ENCODE results near the gene ZNF749.

The ZNF749 gene

DNA sequence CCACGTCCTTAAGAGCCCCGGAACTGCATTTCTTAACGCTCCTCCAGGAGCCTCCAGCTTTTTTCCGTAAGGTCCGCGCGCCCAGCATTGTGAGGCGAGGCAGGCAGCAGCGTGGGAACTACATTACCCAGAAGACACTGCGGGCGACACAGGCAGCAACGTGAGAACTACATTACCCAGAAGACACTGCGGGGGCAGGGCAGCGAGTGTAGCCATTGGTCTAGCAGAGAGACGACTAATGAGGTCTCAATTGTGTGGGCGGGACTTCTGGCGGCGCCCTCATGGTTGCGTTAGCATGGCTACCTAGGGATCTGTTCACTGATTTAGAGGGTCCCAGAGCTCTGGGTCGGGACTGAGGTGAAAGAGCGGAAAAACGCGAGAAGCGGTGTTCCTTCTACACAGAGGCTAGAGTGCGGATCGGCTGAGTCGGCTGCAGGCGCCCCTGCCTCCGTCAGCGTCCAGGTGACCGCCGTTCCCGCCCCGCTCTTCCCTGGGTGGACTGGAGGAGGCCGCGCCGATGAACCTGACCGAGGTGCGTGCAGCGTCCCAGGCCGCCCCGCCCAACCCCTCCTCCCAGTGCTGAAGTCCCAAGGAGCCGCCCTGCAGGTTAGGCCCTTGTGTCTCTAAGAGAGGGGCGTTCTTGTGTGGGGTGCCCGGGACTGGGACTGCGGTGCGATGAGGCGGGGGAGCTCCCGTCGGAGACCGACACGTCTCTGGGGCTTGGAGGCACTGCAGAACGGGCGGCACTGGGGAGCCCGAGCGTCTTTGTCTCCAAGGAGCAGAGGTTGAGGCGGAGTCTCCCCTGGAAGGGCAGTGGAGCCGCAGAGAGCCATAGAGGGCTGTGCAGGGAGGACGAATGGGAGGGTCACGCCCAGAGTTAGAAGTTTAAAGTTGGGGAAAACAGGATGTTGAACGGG, at the start of gene ZNF749:
TSS of gene ZNF749 (plus strand) at position 264 of the 917 bp plus-strand sequence. CDS start at position 518, 254 bp downstream.
- TF ChIP-seq, protein P1, sequence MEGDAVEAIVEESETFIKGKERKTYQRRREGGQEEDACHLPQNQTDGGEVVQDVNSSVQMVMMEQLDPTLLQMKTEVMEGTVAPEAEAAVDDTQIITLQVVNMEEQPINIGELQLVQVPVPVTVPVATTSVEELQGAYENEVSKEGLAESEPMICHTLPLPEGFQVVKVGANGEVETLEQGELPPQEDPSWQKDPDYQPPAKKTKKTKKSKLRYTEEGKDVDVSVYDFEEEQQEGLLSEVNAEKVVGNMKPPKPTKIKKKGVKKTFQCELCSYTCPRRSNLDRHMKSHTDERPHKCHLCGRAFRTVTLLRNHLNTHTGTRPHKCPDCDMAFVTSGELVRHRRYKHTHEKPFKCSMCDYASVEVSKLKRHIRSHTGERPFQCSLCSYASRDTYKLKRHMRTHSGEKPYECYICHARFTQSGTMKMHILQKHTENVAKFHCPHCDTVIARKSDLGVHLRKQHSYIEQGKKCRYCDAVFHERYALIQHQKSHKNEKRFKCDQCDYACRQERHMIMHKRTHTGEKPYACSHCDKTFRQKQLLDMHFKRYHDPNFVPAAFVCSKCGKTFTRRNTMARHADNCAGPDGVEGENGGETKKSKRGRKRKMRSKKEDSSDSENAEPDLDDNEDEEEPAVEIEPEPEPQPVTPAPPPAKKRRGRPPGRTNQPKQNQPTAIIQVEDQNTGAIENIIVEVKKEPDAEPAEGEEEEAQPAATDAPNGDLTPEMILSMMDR (IDR thresholded peaks at IDR 0.05; ENCODE audit: borderline replicate concordance, insufficient read depth, low read depth, low read length), result no peak
- H3K4me3 ChIP-seq (ENCODE audit: low read depth, low read length), result peak within 1 kb of the TSS; percentile 87

DNA sequence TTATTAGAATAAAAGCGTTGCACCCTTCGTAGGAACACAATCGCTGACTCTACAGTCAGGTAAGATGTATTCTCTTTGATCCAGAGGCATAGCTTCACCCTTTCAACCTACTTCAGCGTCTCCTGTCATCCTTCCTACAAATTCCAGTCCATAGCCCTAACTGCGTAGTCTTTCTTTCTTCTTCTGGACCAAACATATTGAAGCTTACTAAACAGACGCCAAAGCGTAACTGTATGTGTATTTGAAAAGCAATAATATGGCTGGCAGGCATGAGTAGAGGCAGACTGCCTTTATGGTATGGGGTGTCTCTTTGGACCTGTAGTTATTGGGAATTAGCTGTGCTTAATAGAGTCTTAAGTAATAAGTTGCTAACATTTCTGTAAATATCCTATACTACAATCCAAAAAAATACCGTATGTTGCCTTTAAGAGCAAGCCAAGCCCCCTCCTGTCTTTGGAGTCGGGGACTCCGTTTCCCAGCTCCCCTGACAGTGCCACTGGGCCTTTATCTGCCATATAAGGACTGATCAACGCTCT, 45.9 kb upstream of the ZNF749 start:
- TF ChIP-seq, protein P1 (IDR thresholded peaks at IDR 0.05; ENCODE audit: borderline replicate concordance, insufficient read depth, low read depth, low read length), result no peak
- H3K4me3 ChIP-seq (ENCODE audit: low read depth, low read length), result peak overlapping the region; percentile 27

DNA sequence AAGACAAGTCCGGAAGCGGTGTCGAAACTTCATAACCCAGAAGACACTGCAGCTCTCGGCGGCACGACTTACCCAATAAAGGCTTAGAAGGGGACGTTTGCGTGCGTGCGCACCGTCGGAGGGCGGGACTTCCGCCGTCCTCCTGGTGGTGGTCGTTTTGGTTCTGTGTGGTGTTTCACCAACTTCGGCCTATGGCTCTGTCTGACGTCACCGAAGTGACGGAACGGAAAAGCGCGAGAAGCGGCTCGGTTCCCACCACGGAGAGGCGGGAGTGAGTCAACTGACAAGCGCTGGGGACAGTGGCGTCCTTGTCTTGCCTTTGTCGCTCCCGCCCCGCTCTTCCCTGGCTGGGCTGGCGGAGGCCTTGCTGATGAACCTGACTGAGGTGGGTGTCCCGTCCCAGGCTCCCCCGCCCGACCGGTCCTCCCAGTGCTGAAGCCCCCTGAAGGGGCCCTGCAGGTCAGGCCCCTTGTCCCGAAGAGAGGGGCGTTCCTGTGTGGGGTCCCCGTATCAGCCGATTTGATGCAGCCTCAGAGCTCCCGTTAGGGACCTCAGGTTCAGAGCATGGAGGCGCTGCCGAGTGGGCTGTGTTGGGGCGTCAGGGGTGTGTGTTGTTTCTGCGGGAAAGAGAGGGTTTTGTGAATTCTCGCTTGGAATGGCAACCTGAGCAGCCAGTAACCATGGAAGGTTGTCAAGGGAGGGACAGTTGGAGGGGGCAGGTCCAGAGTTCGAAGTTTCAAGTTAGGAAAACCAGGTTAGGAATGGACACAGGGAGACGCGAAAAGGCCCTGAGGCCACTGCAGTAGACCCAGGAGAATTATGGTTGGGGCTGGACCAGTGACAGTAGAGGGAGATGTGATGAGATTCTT, 45.2 kb upstream of the ZNF749 start, which contains the start of gene ZNF548:
TSS of gene ZNF548 (plus strand) at position 125 of the 869 bp plus-strand sequence. CDS start at position 371, 246 bp downstream.
- TF ChIP-seq, protein P1 (IDR thresholded peaks at IDR 0.05; ENCODE audit: borderline replicate concordance, insufficient read depth, low read depth, low read length), result no peak
- H3K4me3 ChIP-seq (ENCODE audit: low read depth, low read length), result peak within 1 kb of the TSS; percentile 75

DNA sequence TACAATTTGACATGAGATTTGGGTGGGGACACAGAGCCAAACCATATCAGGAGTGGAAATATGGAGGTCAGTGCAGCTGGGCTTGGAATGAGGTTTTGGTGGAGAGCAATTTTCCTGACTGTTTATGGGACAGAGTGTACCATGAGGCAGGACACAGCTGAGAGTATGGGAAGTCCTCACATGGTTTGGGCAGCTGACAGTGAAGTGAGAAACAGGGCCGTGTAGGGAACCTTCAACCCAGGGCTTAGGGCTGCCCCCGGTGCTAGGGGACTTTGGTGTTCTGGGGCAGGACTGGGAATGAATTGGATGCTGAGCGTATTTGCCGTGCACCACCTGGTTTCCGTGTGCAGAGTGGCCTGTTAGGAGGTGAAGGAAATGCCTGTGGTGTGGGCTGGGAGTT, 39.4 kb upstream of the ZNF749 start:
- TF ChIP-seq, protein P1 (IDR thresholded peaks at IDR 0.05; ENCODE audit: borderline replicate concordance, insufficient read depth, low read depth, low read length), result no peak
- H3K4me3 ChIP-seq (ENCODE audit: low read depth, low read length), result no peak overlapping the region

DNA sequence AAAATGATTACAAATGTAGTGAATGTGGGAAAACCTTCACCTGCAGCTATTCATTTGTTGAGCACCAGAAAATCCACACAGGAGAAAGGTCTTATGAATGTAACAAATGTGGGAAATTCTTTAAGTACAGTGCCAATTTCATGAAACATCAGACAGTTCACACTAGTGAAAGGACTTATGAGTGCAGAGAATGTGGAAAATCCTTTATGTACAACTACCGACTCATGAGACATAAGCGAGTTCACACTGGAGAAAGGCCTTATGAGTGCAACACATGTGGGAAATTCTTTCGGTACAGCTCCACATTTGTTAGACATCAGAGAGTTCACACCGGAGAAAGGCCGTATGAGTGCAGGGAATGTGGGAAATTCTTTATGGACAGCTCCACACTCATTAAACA, 36.3 kb upstream of the ZNF749 start:
- no peak overlapping the region for H3K4me3 ChIP-seq (ENCODE audit: low read depth, low read length)
- TF ChIP-seq, protein P1 (IDR thresholded peaks at IDR 0.05; ENCODE audit: borderline replicate concordance, insufficient read depth, low read depth, low read length), result no peak

DNA sequence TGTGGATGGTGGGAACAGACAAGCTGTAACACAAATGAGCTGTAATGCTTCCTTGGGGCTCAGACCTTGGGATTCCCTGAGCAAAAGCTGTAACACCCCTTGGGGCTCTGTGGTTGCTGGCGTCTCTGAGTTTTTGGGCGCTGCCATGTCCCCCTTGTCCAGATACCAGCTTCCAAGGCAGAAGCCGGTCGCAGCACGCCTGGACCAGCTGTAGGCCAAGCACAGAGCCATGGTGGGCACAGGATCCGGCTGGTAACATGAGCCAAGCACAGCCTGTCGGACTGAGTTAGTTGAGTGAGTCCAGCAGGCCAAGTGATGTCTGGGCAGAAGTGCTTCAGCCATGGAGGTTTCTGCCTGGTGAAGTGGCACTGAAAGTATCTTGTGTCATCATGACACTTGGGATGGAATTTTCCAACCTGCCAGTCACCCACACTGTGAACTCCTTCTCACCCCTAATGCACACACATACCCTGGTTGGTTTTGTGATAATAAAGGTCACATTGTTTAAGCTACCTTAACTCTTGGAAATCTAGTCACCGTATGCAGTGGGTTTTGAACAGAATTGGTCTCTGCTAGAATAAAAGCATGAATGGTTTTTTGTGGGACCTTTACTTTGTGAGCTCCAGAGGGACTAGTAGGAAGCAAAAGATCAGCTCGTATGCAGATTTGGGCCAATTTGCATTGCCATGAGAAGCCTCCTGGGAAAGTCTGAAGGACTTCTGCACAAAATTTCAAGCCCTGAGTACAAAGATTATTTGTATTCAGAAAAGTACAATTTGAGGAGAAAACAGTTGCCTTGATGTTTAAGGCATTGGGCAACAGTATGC, 31.2 kb upstream of the ZNF749 start:
- TF ChIP-seq, protein P1 (IDR thresholded peaks at IDR 0.05; ENCODE audit: borderline replicate concordance, insufficient read depth, low read depth, low read length), result no peak

More for the DNA sequence above, 31.2 kb upstream of the ZNF749 start:
- H3K4me3 ChIP-seq (ENCODE audit: low read depth, low read length), result no peak overlapping the region
